Measurements from ENCODE around the gene PNPLA3.

- TF ChIP-seq CTCF (IDR thresholded peaks at IDR 0.05; ENCODE audit: poor library complexity) (no peak), EZH2phosphoT487 (IDR thresholded peaks at IDR 0.05; ENCODE audit: low read depth, severe bottlenecking, unreplicated experiment) (no peak), EZH2 (IDR thresholded peaks at IDR 0.05; ENCODE audit: borderline replicate concordance) (peak; percentile 71)
These were observed 32.0 kb upstream of the PNPLA3 start, which contains the start of gene PNPLA5 for GRCh38 chr22:43891360-43892182.

All from hepatocyte (in vitro differentiated cells).